Karpas-422 (cell line): Measurements from ENCODE around the gene PEF1. TPM values are rescaled to one million over a fixed set of nuclear protein-coding genes. Genes with fewer than 3 reads are reported as not detected.

Experiments used
- DNase-seq: peaks from one replicate; pipeline ENCODE4 v3.0.0-alpha.2; 2015
- H2AFZ ChIP-seq: fragments of 200-600 bp; sonication (generic); 2 replicates; pipeline ENCODE4 v1.6.1; 2014; ENCODE audit warnings: antibody characterized with exemption, low read length, mixed read lengths
- H3K27ac ChIP-seq: fragments of 200-600 bp; sonication (generic); 2 replicates; pipeline ENCODE4 v1.5.1; 2014; ENCODE audit warnings: mild to moderate bottlenecking, low read length, moderate library complexity
- H3K27me3 ChIP-seq: fragments of 200-600 bp; sonication (generic); 2 replicates; pipeline ENCODE4 v1.6.1; 2014; ENCODE audit warnings: low read length, mixed read lengths
- H3K36me3 ChIP-seq: fragments of 200-600 bp; sonication (generic); 2 replicates; pipeline ENCODE4 v1.6.1; 2014; ENCODE audit warnings: low read length, mixed read lengths; ENCODE audit not compliant: insufficient read depth
- H3K4me1 ChIP-seq: fragments of 200-600 bp; sonication (generic); 2 replicates; pipeline ENCODE4 v1.6.1; 2014; ENCODE audit warnings: mild to moderate bottlenecking, low read length, mixed read lengths
- H3K4me2 ChIP-seq: fragments of 200-600 bp; sonication (generic); 2 replicates; pipeline ENCODE4 v1.6.1; 2014; ENCODE audit warnings: low read length, low read depth, mild to moderate bottlenecking; ENCODE audit not compliant: poor library complexity, severe bottlenecking
- H3K4me3 ChIP-seq: fragments of 200-600 bp; sonication (generic); 2 replicates; pipeline ENCODE4 v1.5.1; 2014; ENCODE audit warnings: mild to moderate bottlenecking, antibody characterized with exemption, low read length, mixed read lengths
- H3K79me2 ChIP-seq: fragments of 200-600 bp; sonication (generic); 2 replicates; pipeline ENCODE4 v1.6.1; 2014; ENCODE audit warnings: mild to moderate bottlenecking, low read length, mixed read lengths
- H3K9ac ChIP-seq: fragments of 200-600 bp; sonication (generic); 2 replicates; pipeline ENCODE4 v1.6.0; 2014; ENCODE audit warnings: low read length
- H3K9me2 ChIP-seq: fragments of 200-600 bp; sonication (generic), shearing (Covaris generic); replicated peaks from 2 replicates; pipeline ENCODE4 v1.6.0; 2014; ENCODE audit warnings: mild to moderate bottlenecking, low read length, moderate library complexity; ENCODE audit not compliant: insufficient read depth
- H3K9me3 ChIP-seq: fragments of 300-700, 200-600 bp; sonication (generic); 2 replicates; pipeline ENCODE4 v1.6.1; 2014; ENCODE audit warnings: low read length, mixed read lengths
- H4K20me1 ChIP-seq: fragments of 200-600 bp; sonication (generic); 2 replicates; pipeline ENCODE4 v1.6.1; 2014; ENCODE audit warnings: mild to moderate bottlenecking, antibody characterized with exemption, low read length, low read depth; ENCODE audit not compliant: insufficient read depth
- total RNA-seq: library from RNA; depleted of rRNA; stranded (reverse); fragments of >200 nt; shearing (Covaris generic); gene quantifications from 2 replicates; pipeline ENCODE4 v1.2.3, GENCODE V29; 2014; ENCODE audit warnings: low replicate concordance; rRNA removed

PEF1 gene
- total RNA-seq: 53.0 and 56.2 TPM in 2 replicates

- H2AFZ ChIP-seq: peak within 1 kb of the TSS; percentile 57; the same call in 1 of the 2 replicates
- peak; percentile 99 for DNase-seq
- peak within 1 kb of the TSS; percentile 7; the same call in 1 of the 2 replicates for H3K27ac ChIP-seq
- no peaks in the 10 kb centered on the region for H3K36me3 ChIP-seq
- H3K4me3 ChIP-seq: peak within 1 kb of the TSS; percentile 82
- peak within 1 kb of the TSS; percentile 86 for H3K4me2 ChIP-seq
- H3K9me3 ChIP-seq: no peaks in the 10 kb centered on the region
- H3K79me2 ChIP-seq: peaks cover 45% of the 10 kb centered on the region
- no peaks in the 10 kb centered on the region for H3K27me3 ChIP-seq
- no peaks in the 10 kb centered on the region for H3K9me2 ChIP-seq
- H4K20me1 ChIP-seq: no peaks in the 10 kb centered on the region
- peak within 1 kb of the TSS; percentile 86 for H3K9ac ChIP-seq
- peaks cover 26% of the 10 kb centered on the region for H3K4me1 ChIP-seq
Measured at GRCh38 chr1:31644560-31645273, at the start of gene PEF1. TSS of gene PEF1 (minus strand) at chr1:31644876. CDS start at chr1:31644864, 12 bp downstream.

- no peaks in the 10 kb centered on the region for H3K9me3 ChIP-seq
- H3K36me3 ChIP-seq: no peaks in the 10 kb centered on the region
- no peaks in the 10 kb centered on the region for H3K4me1 ChIP-seq
- no peak overlapping the region for H3K4me3 ChIP-seq
- 0 out of 2 replicates have a peak, but pooled peaks cover 3% of the 10 kb centered on the region for H4K20me1 ChIP-seq
- no peak overlapping the region for H3K4me2 ChIP-seq
- no peaks in the 10 kb centered on the region for H3K9me2 ChIP-seq
- DNase-seq: no peak
- no peak overlapping the region for H3K27ac ChIP-seq
- no peaks in the 10 kb centered on the region for H3K27me3 ChIP-seq
- no peak overlapping the region for H3K9ac ChIP-seq
- H3K79me2 ChIP-seq: no peaks in the 10 kb centered on the region
- H2AFZ ChIP-seq: no peak overlapping the region
Measured at GRCh38 chr1:31693231-31693630, 48.6 kb upstream of the PEF1 start.

GRCh38 chr1:31691951-31692350 is 47.3 kb upstream of the PEF1 start:
- no peak overlapping the region for H3K9ac ChIP-seq
- no peak for DNase-seq
- H3K79me2 ChIP-seq: no peaks in the 10 kb centered on the region
- H3K4me1 ChIP-seq: peaks cover 8% of the 10 kb centered on the region
- 0 out of 2 replicates have a peak, but pooled peaks cover 3% of the 10 kb centered on the region for H4K20me1 ChIP-seq
- H3K9me2 ChIP-seq: no peaks in the 10 kb centered on the region
- no peak overlapping the region for H3K27ac ChIP-seq
- H3K4me3 ChIP-seq: no peak overlapping the region
- H2AFZ ChIP-seq: no peak overlapping the region
- no peaks in the 10 kb centered on the region for H3K9me3 ChIP-seq
- no peaks in the 10 kb centered on the region for H3K36me3 ChIP-seq
- H3K27me3 ChIP-seq: no peaks in the 10 kb centered on the region
- H3K4me2 ChIP-seq: no peak overlapping the region

DNA sequence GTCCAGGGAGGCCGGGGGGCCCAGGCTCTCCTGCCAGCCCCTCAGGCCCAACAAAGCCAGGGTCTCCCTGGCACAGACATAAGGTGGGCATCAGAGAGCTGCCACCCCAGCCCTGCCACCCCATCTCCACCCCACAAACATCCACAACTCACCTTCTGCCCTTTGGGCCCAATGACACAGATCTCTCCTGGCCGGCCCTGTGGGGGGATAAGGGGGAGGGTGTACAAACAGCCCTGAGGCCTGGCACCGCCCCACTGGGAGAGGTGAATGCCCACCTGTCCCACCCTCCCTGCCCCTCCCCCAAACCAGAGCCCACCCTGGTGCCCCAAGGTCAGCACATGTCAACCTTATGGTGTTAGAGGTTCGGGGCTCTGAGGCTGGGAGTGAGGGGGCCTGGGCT is 46.8 kb upstream of the PEF1 start:
- Histone ChIP-seq H3K9ac (no peak overlapping the region), H3K4me1 (peaks cover 8% of the 10 kb centered on the region), H4K20me1 (0 out of 2 replicates have a peak, but pooled peaks cover 3% of the 10 kb centered on the region), H3K36me3 (no peaks in the 10 kb centered on the region), H3K27me3 (no peaks in the 10 kb centered on the region), H3K9me3 (no peaks in the 10 kb centered on the region), H2AFZ (no peak overlapping the region), H3K9me2 (no peaks in the 10 kb centered on the region), H3K4me2 (no peak overlapping the region), H3K79me2 (no peaks in the 10 kb centered on the region), H3K27ac (no peak overlapping the region), H3K4me3 (no peak overlapping the region)
- no peak for DNase-seq

DNA sequence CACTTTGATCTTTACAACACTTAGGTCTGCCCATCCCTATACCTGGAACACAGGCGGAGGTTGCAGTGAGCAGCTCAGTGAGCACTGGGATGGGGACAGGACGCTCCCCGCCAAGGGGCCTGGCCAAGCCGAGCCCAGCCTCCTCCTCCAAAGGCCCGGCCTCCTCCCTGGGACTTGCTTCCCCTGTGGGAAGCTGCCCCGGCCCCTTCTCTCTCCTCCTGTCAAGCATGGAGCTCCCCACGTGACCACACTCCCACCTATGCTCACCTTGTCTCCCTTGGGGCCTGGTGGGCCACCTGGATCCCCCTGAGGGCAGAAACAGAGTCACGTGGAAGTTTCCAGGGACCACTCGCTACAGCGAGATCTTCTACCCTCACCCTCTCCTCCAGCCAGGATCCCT is 46.2 kb upstream of the PEF1 start:
- no peak overlapping the region for H3K9ac ChIP-seq
- DNase-seq: no peak
- H3K27ac ChIP-seq: no peak overlapping the region
- H3K4me3 ChIP-seq: no peak overlapping the region
- H3K9me2 ChIP-seq: no peaks in the 10 kb centered on the region
- no peak overlapping the region for H3K4me2 ChIP-seq
- H2AFZ ChIP-seq: no peak overlapping the region
- H3K27me3 ChIP-seq: no peaks in the 10 kb centered on the region
- no peaks in the 10 kb centered on the region for H3K79me2 ChIP-seq
- peaks cover 8% of the 10 kb centered on the region for H3K4me1 ChIP-seq
- H3K36me3 ChIP-seq: no peaks in the 10 kb centered on the region
- 0 out of 2 replicates have a peak, but pooled peaks cover 3% of the 10 kb centered on the region for H4K20me1 ChIP-seq
- no peaks in the 10 kb centered on the region for H3K9me3 ChIP-seq

DNA sequence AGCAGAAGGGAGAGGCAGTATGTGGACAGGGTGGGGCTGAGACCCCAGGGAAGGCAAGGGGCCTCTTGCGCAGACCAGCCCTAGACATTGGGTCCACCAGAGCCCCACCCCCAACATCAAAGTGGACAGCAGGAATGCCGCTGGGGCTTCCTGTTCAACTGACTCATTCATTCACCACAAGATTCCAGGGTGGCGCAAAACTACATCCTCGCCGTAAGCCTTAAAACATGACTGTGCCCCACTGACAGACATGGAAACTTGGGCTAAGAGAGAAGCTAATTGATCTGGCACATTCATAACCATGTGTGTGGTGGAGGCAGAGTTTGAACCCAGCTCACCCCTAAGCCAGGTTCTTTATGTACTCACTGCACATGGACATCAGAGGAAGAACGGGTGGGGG is 45.2 kb upstream of the PEF1 start:
- no peak for DNase-seq
- no peaks in the 10 kb centered on the region for H3K27me3 ChIP-seq
- H3K9ac ChIP-seq: no peak overlapping the region
- H3K4me1 ChIP-seq: peaks cover 8% of the 10 kb centered on the region
- H3K9me3 ChIP-seq: no peaks in the 10 kb centered on the region
- no peaks in the 10 kb centered on the region for H3K36me3 ChIP-seq
- H3K79me2 ChIP-seq: no peaks in the 10 kb centered on the region
- no peaks in the 10 kb centered on the region for H3K9me2 ChIP-seq
- H3K27ac ChIP-seq: no peak overlapping the region
- H3K4me2 ChIP-seq: no peak overlapping the region
- 0 out of 2 replicates have a peak, but pooled peaks cover 3% of the 10 kb centered on the region for H4K20me1 ChIP-seq
- H2AFZ ChIP-seq: no peak overlapping the region
- H3K4me3 ChIP-seq: no peak overlapping the region

DNA sequence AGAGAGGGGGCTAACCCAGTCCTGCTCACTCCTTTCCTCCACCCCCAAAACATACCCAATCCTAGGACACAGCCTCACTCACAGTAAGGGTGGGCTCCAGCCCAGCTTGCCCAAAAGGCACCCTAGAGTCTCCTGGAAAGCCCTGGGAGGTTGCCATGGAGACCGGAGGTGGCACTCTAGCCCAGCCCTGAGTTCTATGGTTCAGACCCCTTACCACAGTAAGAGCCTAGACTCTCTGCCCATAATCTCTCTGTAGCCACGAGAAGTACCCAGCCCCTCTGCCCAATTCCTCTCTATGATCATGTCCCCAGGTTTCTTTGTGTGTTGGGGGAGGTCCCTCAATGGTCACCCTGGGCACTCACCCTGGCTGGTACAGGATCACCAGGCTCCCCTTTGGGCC is 44.7 kb upstream of the PEF1 start:
- no peaks in the 10 kb centered on the region for H3K79me2 ChIP-seq
- H3K36me3 ChIP-seq: no peaks in the 10 kb centered on the region
- peaks cover 8% of the 10 kb centered on the region for H3K4me1 ChIP-seq
- DNase-seq: no peak
- H3K27ac ChIP-seq: no peak overlapping the region
- no peak overlapping the region for H3K4me2 ChIP-seq
- no peaks in the 10 kb centered on the region for H3K9me3 ChIP-seq
- 0 out of 2 replicates have a peak, but pooled peaks cover 3% of the 10 kb centered on the region for H4K20me1 ChIP-seq
- H3K27me3 ChIP-seq: no peaks in the 10 kb centered on the region
- H3K9ac ChIP-seq: no peak overlapping the region
- no peak overlapping the region for H2AFZ ChIP-seq
- H3K9me2 ChIP-seq: no peaks in the 10 kb centered on the region
- H3K4me3 ChIP-seq: no peak overlapping the region

DNA sequence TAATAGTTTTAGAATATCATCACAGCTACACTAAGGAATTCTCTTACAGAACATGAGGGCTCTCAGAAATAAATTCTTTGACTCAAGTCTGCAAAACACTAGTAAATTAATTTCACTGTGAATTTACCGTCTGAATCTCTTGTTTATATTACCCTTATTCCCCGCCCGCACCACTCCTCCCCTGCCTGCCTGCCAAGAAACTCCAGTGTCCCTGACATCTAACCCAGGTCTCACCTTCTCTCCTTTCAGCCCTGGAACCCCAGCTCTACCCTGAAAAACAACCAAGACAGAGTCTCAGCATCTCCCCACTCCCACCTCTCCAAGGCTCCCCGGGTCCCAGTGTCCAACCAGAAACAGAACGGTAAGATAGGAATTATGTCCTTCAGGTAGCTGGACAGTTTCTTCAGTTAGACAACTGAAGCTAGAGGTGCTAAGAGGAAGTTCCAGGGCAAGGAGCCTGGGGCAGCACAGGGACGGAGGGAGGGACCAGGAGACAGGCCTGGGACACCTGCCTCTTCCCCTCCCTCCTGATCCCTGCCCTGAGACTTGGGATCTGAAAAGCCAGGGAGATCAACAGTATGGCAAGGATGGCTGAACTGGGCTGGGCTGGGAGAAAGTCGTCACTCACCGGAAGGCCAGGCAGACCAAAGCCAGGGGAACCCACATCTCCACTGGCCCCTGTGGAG is 43.7 kb upstream of the PEF1 start:
- H4K20me1 ChIP-seq: 0 out of 2 replicates have a peak, but pooled peaks cover 3% of the 10 kb centered on the region
- no peak for DNase-seq
- H3K9me3 ChIP-seq: no peaks in the 10 kb centered on the region
- no peak overlapping the region for H3K27ac ChIP-seq
- peaks cover 8% of the 10 kb centered on the region for H3K4me1 ChIP-seq
- H3K4me2 ChIP-seq: no peak overlapping the region
- H2AFZ ChIP-seq: no peak overlapping the region
- H3K4me3 ChIP-seq: no peak overlapping the region
- no peaks in the 10 kb centered on the region for H3K27me3 ChIP-seq
- H3K79me2 ChIP-seq: no peaks in the 10 kb centered on the region
- H3K9ac ChIP-seq: no peak overlapping the region
- no peaks in the 10 kb centered on the region for H3K36me3 ChIP-seq
- no peaks in the 10 kb centered on the region for H3K9me2 ChIP-seq
